Measurements from ENCODE around the gene NDC1.
A peak's percentile ranks its signal among the peaks of the same experiment; 100 is the strongest.

- TF ChIP-seq CTCF (IDR thresholded peaks at IDR 0.05; ENCODE audit: borderline replicate concordance, extremely low read depth, low read length, poor library complexity, severe bottlenecking) (peak; percentile 91), EZH2 (IDR thresholded peaks at IDR 0.05; ENCODE audit: borderline replicate concordance, low read depth, low read length, severe bottlenecking) (no peak)
Measured at GRCh38 chr1:53860967-53861411, 22.9 kb upstream of the NDC1 start.

Data from DND-41 (cell line).